Measurements from ENCODE around the gene TBC1D21.

Gene TBC1D21

DNA sequence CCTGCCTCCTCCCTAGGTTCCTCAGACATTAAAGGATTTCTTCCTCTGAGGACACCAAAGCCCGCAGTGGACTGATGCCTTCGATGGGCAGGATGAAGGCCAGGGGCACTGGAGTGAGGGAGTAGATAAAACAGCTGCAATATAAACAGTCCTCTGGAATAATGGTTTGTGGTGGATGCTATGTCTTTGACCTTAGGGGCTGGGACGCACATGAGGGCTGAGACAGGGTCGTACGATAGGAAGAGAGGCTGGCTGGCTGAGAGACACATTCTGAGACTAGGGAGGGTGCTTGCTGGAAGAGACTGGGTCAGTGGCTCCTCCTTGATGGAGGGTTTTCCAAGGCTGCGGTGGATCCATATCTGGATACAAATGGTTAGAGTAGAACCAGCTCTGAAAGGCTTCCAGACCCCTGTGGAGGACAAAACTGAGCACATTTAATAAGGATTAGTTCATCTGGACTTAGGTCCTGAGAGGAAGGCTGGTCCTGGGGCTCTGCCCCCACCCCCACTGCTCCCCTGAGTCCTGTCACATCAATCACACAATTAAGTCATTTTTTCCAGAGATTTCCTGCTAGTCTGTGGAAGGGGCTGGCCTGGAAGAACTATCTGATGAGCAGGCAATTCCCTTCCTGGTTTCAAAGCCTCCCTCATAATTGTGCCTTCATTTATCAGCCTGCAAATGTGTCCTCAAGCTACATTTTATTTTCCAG lies 15.8 kb downstream of the TBC1D21 start:
- DNase-seq (ENCODE audit: low read depth) = no peak

GRCh38 chr15:73889762-73890124 lies 16.4 kb downstream of the TBC1D21 start:
- no peak for DNase-seq (ENCODE audit: low read depth)

- no peak for DNase-seq (ENCODE audit: low read depth)
These were observed 18.3 kb downstream of the TBC1D21 start for GRCh38 chr15:73891328-73892315.

GRCh38 chr15:73892446-73893226 lies 19.3 kb downstream of the TBC1D21 start:
- no peak for DNase-seq (ENCODE audit: low read depth)

- no peak for DNase-seq (ENCODE audit: low read depth)
These were observed 20.9 kb downstream of the TBC1D21 start for GRCh38 chr15:73894133-73894814.

DNA sequence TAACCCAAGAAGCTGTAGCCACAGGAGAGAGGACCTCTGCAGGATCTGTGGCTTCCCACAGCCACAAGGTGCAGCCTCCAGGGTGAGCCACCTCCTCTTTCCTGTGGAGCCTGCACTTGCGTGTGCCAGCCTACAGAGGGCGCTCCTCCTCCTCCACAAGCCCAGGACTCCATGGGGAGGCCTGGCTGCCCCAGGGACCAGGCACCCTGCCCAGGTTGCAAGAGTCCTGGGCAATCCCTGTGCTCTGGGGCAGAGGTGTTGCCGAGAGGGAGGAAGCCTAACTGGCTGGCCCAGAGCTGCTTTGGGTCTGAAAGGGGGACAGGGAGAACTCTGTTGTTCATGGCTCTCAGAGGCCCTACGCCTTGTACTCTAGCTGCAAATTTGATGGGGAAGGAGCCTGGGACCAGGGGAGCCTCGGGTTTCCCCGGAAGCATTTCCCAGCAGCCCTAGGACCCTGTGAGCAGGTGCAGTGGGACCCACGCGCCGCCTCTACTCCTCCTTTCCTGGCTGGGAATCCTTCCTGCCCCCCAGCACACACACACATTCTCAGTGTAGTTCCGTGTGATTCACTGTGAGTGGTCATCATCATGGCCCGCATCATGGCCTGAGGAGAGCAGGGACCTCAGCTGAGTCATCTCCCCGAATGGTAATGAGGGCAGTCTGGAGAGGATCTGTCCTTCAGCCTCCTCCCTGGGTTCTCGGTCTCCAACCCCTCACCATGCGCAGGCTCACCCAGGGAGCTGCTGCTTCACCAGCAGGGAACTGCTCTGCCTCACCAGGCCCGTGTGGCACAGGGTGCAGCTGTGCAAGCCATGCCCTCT lies 24.3 kb downstream of the TBC1D21 start:
- DNase-seq (ENCODE audit: low read depth) = peak; percentile 87

DNA sequence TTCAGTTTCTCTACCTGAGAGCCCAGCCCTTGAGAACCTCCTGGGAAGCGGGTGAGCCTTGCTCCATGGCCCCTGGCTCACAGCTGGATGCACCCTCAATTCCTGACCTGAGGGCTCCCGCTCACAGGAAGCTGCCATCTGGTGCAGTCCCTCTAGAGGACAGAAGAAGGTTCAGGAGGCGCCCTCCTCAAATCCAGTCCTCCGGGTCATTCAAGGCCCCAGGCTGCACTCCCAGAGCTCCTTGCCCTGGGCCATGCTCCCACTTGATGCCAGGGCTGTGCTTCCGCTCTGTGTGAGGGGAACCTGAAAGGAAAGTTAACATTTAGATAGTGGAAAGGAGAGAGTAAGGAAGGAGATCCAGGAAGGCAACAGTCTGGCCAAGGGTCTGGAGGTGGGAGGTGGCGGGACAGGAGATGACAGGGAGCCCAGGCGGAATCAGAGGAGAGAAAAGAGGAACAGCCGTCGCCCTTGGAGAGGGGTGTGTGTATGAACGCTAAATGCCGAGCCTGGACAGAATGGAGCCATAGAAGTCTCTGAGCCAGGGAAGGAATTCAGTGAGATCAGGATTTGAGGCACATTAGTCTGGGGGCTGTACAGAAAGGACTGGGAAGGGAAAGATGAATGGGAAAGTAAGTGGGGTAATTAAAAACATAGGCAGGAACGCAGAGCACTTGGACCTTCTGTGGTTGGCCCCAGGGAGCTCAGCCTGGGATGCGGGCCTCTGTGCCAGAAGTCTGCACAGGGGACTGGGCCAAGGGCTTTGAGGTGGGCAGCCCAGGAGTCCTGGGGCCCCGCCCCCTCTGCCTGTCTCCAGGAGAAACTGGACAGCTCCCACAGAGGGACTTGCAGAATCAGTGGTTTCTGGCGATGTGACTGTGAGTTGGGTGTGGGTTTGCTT lies 26.1 kb downstream of the TBC1D21 start:
- DNase-seq (ENCODE audit: low read depth) = no peak

- DNase-seq (ENCODE audit: low read depth) = no peak
These were observed 26.8 kb downstream of the TBC1D21 start for GRCh38 chr15:73900095-73900712.

GRCh38 chr15:73901126-73901810 lies 27.9 kb downstream of the TBC1D21 start:
- DNase-seq (ENCODE audit: low read depth) = no peak

DNA sequence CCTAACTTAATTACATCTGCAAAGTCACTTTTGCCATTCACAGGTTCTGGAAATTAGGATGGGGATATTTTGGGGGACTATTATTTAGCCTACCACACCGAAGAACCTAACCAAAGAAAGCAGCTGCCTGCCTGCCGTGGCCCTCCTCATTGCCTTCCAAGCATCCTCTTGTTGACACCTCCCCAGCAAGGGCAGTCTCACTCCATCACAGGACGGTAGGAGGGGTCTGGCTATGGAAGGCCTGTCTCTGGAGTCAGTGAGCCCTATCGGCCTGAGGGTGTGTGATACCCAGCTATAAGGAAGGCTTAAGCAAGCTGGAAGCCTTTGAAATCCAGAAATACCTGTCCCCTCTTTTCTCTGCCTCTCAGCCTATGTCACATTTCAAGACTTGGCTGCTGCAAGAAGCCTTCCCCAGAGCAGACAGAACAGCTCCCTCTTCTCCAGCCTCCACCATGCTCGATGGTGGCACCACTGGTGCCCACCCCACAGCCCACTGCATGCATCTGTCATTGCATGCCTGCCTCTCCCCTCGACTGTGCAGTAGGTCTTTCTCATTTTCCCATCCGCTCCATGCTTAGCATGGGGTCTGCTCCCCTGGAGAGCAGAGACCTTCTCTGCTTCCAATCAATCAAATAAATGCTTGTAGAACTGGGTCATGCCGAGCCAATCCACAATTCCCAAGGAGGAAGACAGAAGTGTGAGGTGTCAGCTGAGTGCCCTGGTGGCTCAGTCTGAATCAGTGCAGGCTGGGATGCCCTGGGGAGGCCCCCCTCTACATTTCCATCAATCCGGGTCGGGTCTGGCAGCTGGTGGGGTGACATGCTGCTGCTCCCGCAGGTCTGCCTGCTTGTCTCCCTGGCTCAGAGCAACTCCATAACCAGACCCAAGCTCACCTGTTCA lies 29.0 kb downstream of the TBC1D21 start:
- DNase-seq (ENCODE audit: low read depth) = no peak

GRCh38 chr15:73904026-73904815 lies 30.9 kb downstream of the TBC1D21 start:
- DNase-seq (ENCODE audit: low read depth) = no peak

DNA sequence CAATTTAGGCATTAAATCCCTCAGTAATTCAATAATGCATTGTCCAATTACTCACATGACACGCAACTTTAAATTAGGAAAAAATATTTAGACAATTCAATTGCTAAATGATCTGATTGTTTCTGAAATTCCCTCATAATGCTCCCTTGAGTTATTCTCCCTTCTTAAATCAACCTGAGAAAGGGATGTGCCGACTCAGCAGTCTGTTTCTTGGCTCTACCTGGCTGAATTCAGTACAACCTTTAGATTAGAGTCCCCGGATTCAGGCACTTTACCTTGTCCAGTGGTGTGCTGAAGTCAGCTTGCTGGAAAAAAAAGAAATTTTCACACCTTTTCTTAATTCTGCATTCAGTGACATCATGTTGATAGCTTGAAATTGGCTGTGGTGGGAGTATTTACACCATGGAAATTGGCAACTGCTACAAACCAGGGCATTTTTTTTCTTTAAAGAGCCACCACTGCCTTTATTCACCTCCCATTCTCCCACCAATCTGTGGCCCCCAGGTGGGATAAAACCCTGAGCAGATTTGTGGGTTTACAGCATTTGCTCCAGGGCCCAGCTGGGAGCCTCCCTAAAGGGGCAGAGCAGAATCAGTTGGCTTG lies 32.0 kb downstream of the TBC1D21 start:
- DNase-seq (ENCODE audit: low read depth) = no peak

- DNase-seq (ENCODE audit: low read depth) = no peak
These were observed 33.1 kb downstream of the TBC1D21 start for GRCh38 chr15:73906346-73907034.

- no peak for DNase-seq (ENCODE audit: low read depth)
These were observed 33.7 kb downstream of the TBC1D21 start for GRCh38 chr15:73907035-73907408.

DNA sequence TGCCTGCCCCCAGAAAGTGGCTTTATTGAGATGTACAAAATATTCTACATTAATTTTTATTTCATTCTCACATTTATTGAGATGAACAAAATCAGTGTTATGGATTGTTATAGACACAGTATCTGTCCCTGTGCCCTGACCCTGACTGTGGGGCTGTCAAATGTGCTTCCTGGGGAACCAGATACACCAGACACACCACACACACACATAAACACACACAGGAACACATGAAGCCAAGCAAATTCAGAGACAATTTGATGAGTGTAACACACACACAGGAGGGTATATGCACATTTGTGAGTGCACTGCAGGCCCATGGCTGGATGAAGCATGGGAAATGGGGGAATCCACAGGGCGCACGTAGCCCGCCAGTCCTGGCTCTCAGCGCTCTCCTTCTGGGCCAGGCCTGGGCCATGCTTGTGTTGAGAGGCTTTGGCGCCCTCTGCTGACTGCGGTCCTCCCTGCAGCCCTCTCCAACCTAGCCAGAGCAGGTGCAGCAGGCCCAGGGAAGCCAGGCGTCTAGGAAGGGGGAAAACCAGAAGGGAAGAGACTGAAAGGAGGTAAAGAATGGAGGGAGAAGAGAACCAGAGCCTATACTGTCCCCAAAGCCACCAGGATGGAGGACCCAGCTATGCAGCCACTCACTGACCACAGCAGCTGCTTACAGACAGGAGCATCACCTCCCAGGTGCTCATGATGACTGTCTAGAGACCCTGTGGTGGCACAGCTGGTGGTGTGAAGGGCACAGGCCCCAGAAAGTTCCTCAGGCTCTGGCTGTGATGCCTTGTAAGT lies 34.9 kb downstream of the TBC1D21 start:
- no peak for DNase-seq (ENCODE audit: low read depth)
